B cell (primary cell): ENCODE data around the gene ELFN2. TPM values are rescaled to one million over a fixed set of nuclear protein-coding genes. Genes with fewer than 3 reads are reported as not detected.

Experiments
- ATAC-seq: fragments of 200-7000 bp; cut with Tn5 transposase; one replicate; pipeline ENCODE4 v1.10.0; 2021; ENCODE audit warnings: low read depth, mild to moderate bottlenecking, moderate number of reproducible peaks, moderate library complexity
- CTCF ChIA-PET: fragments of 350-600 bp; sonication (Branson Sonifier 250); formaldehyde crosslinking; loops from one replicate; lab custom pipeline; 2021; ENCODE audit warnings: antibody characterized with exemption, inconsistent platforms; lab: Charles Lee
- POLR2A ChIA-PET: fragments of 350-600 bp; sonication (Branson Sonifier 250); formaldehyde crosslinking; loops from one replicate; lab custom pipeline; 2021; ENCODE audit warnings: antibody characterized with exemption; lab: Charles Lee
- DNase-seq: peaks from one replicate; pipeline ENCODE4 v3.0.0; 2013
- H2AFZ ChIP-seq: 2 replicates; pipeline ENCODE4 v1.6.1; 2012; ENCODE audit warnings: mild to moderate bottlenecking, low read depth, low read length; ENCODE audit not compliant: insufficient read depth, poor library complexity, severe bottlenecking
- H3K27ac ChIP-seq, 2 donors: 1 replicate in 1 of 2; 2 replicates in 1 of 2; pipeline ENCODE4 v1.5.1; 2012 to 2013; ENCODE audit warnings: low read length in 2 of 2, mild to moderate bottlenecking in 2 of 2, moderate library complexity in 1 of 2
- H3K27me3 ChIP-seq, 4 experiments: fragments of 200-600 bp in 1 of 4; sonication (generic) in 1 of 4; replicated peaks in 1 of 4; 1 replicate in 2 of 4; 2 replicates in 2 of 4; pipeline versions ENCODE4 v1.6.1 to v1.7.0; 2013 to 2016; ENCODE audit warnings: low read length in 3 of 4, mild to moderate bottlenecking in 2 of 4, mixed read lengths in 1 of 4, moderate library complexity in 1 of 4; ENCODE audit not compliant: insufficient read depth in 4 of 4, control insufficient read depth in 3 of 4; ENCODE audit errors: control extremely low read depth in 1 of 4
- H3K36me3 ChIP-seq, 2 experiments: replicated peaks in 1 of 2; 1 replicate in 1 of 2; 2 replicates in 1 of 2; pipeline versions ENCODE4 v1.6.1 to v1.7.1; 2013; ENCODE audit warnings: low read length in 1 of 2; ENCODE audit not compliant: insufficient read depth in 2 of 2, control insufficient read depth in 1 of 2; ENCODE audit errors: control extremely low read depth in 1 of 2, extremely low read depth in 1 of 2
- H3K4me1 ChIP-seq, 2 donors: fragments of 200-600 bp in 1 of 2; sonication (generic) in 1 of 2; 1 replicate in 1 of 2; 2 replicates in 1 of 2; pipeline versions ENCODE4 v1.5.1 to v1.6.1; 2013 to 2017; ENCODE audit warnings: low read length in 2 of 2; ENCODE audit not compliant: control insufficient read depth in 2 of 2, insufficient read depth in 2 of 2
- H3K4me2 ChIP-seq: replicated peaks from 2 replicates; pipeline ENCODE3; 2012; ENCODE audit warnings: mild to moderate bottlenecking, low read depth, low read length; ENCODE audit not compliant: poor library complexity, severe bottlenecking
- H3K4me3 ChIP-seq, 5 experiments: fragments of 200-600 bp in 1 of 5; sonication (generic) in 1 of 5; 1 replicate in 3 of 5; 2 replicates in 2 of 5; pipeline versions ENCODE4 v1.5.1 to v1.7.0; 2011 to 2016; ENCODE audit warnings: low read length in 4 of 5, mild to moderate bottlenecking in 4 of 5, low read depth in 2 of 5, control low read depth in 1 of 5, moderate library complexity in 1 of 5; ENCODE audit not compliant: insufficient read depth in 1 of 5; ENCODE audit errors: control extremely low read depth in 1 of 5, extremely low read depth in 1 of 5
- H3K79me2 ChIP-seq: fragments of 200-600 bp; sonication (generic); one replicate; pipeline ENCODE4 v1.6.0; 2016; ENCODE audit warnings: low read length; ENCODE audit not compliant: control insufficient read depth, insufficient read depth
- H3K9ac ChIP-seq: fragments of 200-600 bp; sonication (generic); 2 replicates; pipeline ENCODE4 v1.6.1; 2017; ENCODE audit warnings: mild to moderate bottlenecking, low read length, moderate library complexity
- H3K9me3 ChIP-seq, 3 donors: one replicate each; pipeline versions ENCODE4 v1.6.1 to v1.7.1; 2013; ENCODE audit warnings: low read length in 2 of 3; ENCODE audit not compliant: control insufficient read depth in 2 of 3, insufficient read depth in 1 of 3; ENCODE audit errors: control extremely low read depth in 1 of 3
- H4K20me1 ChIP-seq: 2 replicates; pipeline ENCODE4 v1.6.0; 2012; ENCODE audit warnings: mild to moderate bottlenecking, low read length; ENCODE audit not compliant: insufficient read depth, control insufficient read depth, poor library complexity, severe bottlenecking
- H3K27ac Mint-ChIP-seq: one replicate; pipeline ENCODE4 v1.8.0; 2021; ENCODE audit warnings: mixed read lengths
- H3K27me3 Mint-ChIP-seq: one replicate; pipeline ENCODE4 v1.8.0; 2021; ENCODE audit warnings: mixed read lengths
- H3K4me1 Mint-ChIP-seq: one replicate; pipeline ENCODE4 v1.8.0; 2021; ENCODE audit warnings: mixed read lengths
- H3K4me3 Mint-ChIP-seq: one replicate; pipeline ENCODE4 v1.8.0; 2021; ENCODE audit warnings: mixed read lengths
- H3K9me3 Mint-ChIP-seq: one replicate; pipeline ENCODE4 v1.8.0; 2022; ENCODE audit warnings: mixed read lengths; ENCODE audit not compliant: insufficient read depth
- EZH2 ChIP-seq: IDR thresholded peaks from 2 replicates; pipeline ENCODE4 v1.6.1; 2012; ENCODE audit warnings: borderline replicate concordance, low read depth, mild to moderate bottlenecking, moderate library complexity, low read length; ENCODE audit not compliant: insufficient read depth, poor library complexity, severe bottlenecking
- WGBS: methylation state at CpG from one replicate; pipeline ENCODE4 v1.1.5; 2013; ENCODE audit warnings: missing lambda C conversion rate; ENCODE audit not compliant: insufficient coverage; 5-methylcytosine and 5-hydroxymethylcytosine counted together
- intact Hi-C: fragments of 100-400 bp; cut with micrococcal nuclease; formaldehyde crosslinking; loops from one replicate; pipeline ENCODE4 v1.10.0; 2022
- polyA plus RNA-seq: library from polyadenylated mRNA; depleted of rRNA; stranded (reverse); fragments of >200 nt; gene quantifications from 2 replicates; pipeline ENCODE4 v1.2.3, GENCODE V29; 2012
- total RNA-seq, 2 donors: library from RNA; stranded (reverse); fragments of 120-200 nt in 1 of 2; gene quantifications; 1 replicate in 1 of 2; 2 replicates in 1 of 2; pipeline versions ENCODE4 v1.2.3 to v1.2.4, GENCODE V29; 2013 to 2022
- TF ChIP-seq, protein P1 (sequence below): fragments of 200-600 bp; IDR thresholded peaks from one replicate; pipeline ENCODE4 v1.8.0; 2022; ENCODE audit warnings: antibody characterized with exemption, mild to moderate bottlenecking

Gene ELFN2
- total and polyA plus RNA-seq, 2 donors (not counting 1 experiment from before 2014, with no cell fraction given) = 0.07 to 0.12 TPM

DNA sequence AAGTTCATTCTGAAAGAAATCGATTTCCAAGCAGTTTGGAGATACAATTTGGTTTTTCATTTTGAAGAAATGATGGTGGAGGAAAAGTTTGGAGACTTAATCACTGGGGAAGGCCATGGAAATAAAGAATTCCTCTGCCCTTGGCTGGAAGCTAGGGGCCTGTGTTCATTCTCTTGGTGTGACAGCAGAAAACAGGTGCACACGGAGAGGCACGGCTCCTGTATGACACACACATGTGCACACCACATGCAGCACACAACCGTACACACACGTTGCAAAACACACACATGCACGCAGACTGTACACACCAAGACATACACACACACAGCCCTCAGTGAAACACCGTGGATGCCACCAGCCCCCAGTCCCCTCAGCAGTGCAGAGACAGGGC, 80.8 kb downstream of the ELFN2 start:
- H3K9ac ChIP-seq = no peak overlapping the region
- H2AFZ ChIP-seq = no peak overlapping the region
- no peaks in the 10 kb centered on the region for H3K79me2 ChIP-seq
- DNase-seq (no peak), ATAC-seq (no peak)
- ChIA-PET POLR2A (no interaction called here), CTCF (no interaction called here)
- TF ChIP-seq, protein P1, sequence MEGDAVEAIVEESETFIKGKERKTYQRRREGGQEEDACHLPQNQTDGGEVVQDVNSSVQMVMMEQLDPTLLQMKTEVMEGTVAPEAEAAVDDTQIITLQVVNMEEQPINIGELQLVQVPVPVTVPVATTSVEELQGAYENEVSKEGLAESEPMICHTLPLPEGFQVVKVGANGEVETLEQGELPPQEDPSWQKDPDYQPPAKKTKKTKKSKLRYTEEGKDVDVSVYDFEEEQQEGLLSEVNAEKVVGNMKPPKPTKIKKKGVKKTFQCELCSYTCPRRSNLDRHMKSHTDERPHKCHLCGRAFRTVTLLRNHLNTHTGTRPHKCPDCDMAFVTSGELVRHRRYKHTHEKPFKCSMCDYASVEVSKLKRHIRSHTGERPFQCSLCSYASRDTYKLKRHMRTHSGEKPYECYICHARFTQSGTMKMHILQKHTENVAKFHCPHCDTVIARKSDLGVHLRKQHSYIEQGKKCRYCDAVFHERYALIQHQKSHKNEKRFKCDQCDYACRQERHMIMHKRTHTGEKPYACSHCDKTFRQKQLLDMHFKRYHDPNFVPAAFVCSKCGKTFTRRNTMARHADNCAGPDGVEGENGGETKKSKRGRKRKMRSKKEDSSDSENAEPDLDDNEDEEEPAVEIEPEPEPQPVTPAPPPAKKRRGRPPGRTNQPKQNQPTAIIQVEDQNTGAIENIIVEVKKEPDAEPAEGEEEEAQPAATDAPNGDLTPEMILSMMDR = no peak
- no peak for TF ChIP-seq EZH2
- H3K4me1 ChIP-seq = no peaks in the 10 kb centered on the region
- 86% methylated on average over 7 of the region's 7 CpGs for WGBS
- no peaks in the 10 kb centered on the region for H3K36me3 ChIP-seq
- H3K9me3 Mint-ChIP-seq = no peaks in the 10 kb centered on the region
- no peak overlapping the region for H3K27ac ChIP-seq
- H3K27me3 ChIP-seq = no peaks in the 10 kb centered on the region
- H3K4me3 Mint-ChIP-seq = no peak overlapping the region
- H3K4me3 ChIP-seq = no peak overlapping the region
- H3K27me3 Mint-ChIP-seq = peaks cover 21% of the 10 kb centered on the region
- H4K20me1 ChIP-seq = no peaks in the 10 kb centered on the region
- no peak overlapping the region for H3K4me2 ChIP-seq
- intact Hi-C loops = no loop called here
- no peaks in the 10 kb centered on the region for H3K9me3 ChIP-seq
- no peaks in the 10 kb centered on the region for H3K4me1 Mint-ChIP-seq
- no peak overlapping the region for H3K27ac Mint-ChIP-seq

DNA sequence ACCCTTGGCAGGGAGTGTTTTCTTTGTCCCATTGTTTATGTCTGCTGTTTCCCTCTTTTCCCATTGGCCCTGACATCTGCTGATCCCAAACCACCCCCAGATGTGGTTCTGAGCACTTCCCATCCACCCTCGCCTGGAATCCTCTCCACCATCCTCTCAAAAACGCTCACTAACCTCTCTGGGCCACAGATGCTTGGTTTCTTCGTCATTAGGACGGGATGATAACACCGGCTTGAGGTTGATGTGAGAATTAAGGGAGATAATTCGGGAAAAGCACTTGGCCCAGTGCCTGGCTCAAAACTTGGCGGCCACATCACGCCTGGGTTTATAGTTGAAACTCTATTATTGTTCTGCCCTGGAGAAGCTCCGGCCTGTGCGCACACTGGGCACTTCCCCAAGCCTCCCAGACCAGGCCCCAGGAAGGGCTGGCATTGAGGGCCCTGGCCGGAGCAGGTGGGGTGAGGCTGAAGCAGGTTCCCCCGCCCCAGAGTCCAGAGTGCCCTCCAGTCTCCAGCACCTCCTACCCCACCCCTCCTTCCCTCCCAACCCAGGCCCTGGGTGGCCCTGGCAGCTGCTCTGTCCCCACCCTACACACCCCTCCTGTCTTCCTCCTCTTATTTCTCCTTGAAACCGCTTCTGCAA, 81.3 kb downstream of the ELFN2 start:
- 88% methylated on average over 6 of the region's 13 CpGs for WGBS
- no peak overlapping the region for H3K27ac Mint-ChIP-seq
- H3K9me3 ChIP-seq = no peaks in the 10 kb centered on the region
- no peaks in the 10 kb centered on the region for H3K79me2 ChIP-seq
- H3K9ac ChIP-seq = no peak overlapping the region
- H3K4me1 Mint-ChIP-seq = no peaks in the 10 kb centered on the region
- TF ChIP-seq, protein P1 = no peak
- TF ChIP-seq EZH2 = no peak
- no peaks in the 10 kb centered on the region for H3K36me3 ChIP-seq
- no peaks in the 10 kb centered on the region for H3K27me3 ChIP-seq
- H3K4me3 ChIP-seq = no peak overlapping the region
- intact Hi-C loops = no loop called here
- no peaks in the 10 kb centered on the region for H3K4me1 ChIP-seq
- H3K4me2 ChIP-seq = no peak overlapping the region
- ChIA-PET POLR2A (no interaction called here), CTCF (no interaction called here)
- no peaks in the 10 kb centered on the region for H4K20me1 ChIP-seq
- no peak overlapping the region for H3K27ac ChIP-seq
- H3K9me3 Mint-ChIP-seq = no peaks in the 10 kb centered on the region
- peaks cover 21% of the 10 kb centered on the region for H3K27me3 Mint-ChIP-seq
- no peak overlapping the region for H3K4me3 Mint-ChIP-seq
- H2AFZ ChIP-seq = no peak overlapping the region
- ATAC-seq = no peak
- no peak for DNase-seq
